Measurements from ENCODE around the gene FMO2. TPM values are rescaled to one million over a fixed set of nuclear protein-coding genes. Genes with fewer than 3 reads are reported as not detected.

The FMO2 gene
- total and polyA plus RNA-seq, 4 donors: 157 to 232 (median 198) TPM

- ATAC-seq (ENCODE audit: low FRiP score) (no peak), DNase-seq (no peak)
- Histone ChIP-seq H3K4me3 (ENCODE audit: low read length in 2 of 2) (no peak overlapping the region), H3K27ac (ENCODE audit: low read depth in 1 of 2, low read length in 2 of 2) (peak overlapping the region in 1 of 2 donors; percentile 45), H3K4me1 (ENCODE audit: control insufficient read depth in 1 of 2, insufficient read depth in 2 of 2, low read length in 2 of 2) (no peaks in the 10 kb centered on the region), H3K27me3 (ENCODE audit: control insufficient read depth in 1 of 2, insufficient read depth in 2 of 2, low read length in 1 of 2) (no peaks in the 10 kb centered on the region), H3K36me3 (ENCODE audit: control insufficient read depth in 1 of 2, insufficient read depth in 2 of 2, low read length in 1 of 2) (peaks cover 3 to 18% of the 10 kb centered on the region in 2 donors), H3K9me3 (ENCODE audit: control insufficient read depth, low read length) (no peaks in the 10 kb centered on the region)
- intact Hi-C loops (cut with DNase I): no loop called here
- WGBS, 2 donors: 72 to 79% methylated on average over 3 of the region's 3 CpGs
Observed at GRCh38 chr1:171206204-171206977, 21.3 kb downstream of the FMO2 start.

DNA sequence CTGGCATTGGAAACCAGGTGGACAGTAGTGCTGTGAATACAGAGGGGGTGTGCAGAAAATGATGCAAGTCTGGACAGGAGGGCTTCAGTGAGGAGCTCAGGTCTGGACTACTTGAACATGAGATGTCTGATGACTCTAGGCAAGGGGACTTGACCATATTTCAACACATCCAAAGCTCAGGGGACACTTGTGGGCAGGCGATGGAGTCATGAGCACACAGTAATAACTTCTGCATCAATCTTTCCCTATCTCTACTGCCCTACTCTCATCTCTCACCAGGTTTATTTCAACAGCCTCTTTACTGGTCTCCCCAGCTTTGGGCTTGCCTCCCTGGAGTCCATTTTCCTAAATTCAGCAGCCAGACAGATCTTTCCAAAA is 21.9 kb downstream of the FMO2 start:
- ATAC-seq (ENCODE audit: low FRiP score) (peak; percentile 79), DNase-seq (peak in 1 of 2 donors; percentile 49)
- WGBS, 2 donors: 93 to 97% methylated on average over 1 of the region's 1 CpG
- Histone ChIP-seq H3K36me3 (ENCODE audit: control insufficient read depth in 1 of 2, insufficient read depth in 2 of 2, low read length in 1 of 2) (peaks cover 3 to 13% of the 10 kb centered on the region in 2 donors), H3K4me1 (ENCODE audit: control insufficient read depth in 1 of 2, insufficient read depth in 2 of 2, low read length in 2 of 2) (peaks cover 0 to under 1% of the 10 kb centered on the region in 2 donors), H3K9me3 (ENCODE audit: control insufficient read depth, low read length) (no peaks in the 10 kb centered on the region), H3K27me3 (ENCODE audit: control insufficient read depth in 1 of 2, insufficient read depth in 2 of 2, low read length in 1 of 2) (no peaks in the 10 kb centered on the region), H3K4me3 (ENCODE audit: low read length in 2 of 2) (no peak overlapping the region), H3K27ac (ENCODE audit: low read depth in 1 of 2, low read length in 2 of 2) (peak overlapping the region in 1 of 2 donors; percentile 45)
- intact Hi-C loops (cut with DNase I): no loop called here

GRCh38 chr1:171207377-171207776 is 22.3 kb downstream of the FMO2 start:
- Histone ChIP-seq H3K4me3 (ENCODE audit: low read length in 2 of 2) (no peak overlapping the region), H3K4me1 (ENCODE audit: control insufficient read depth in 1 of 2, insufficient read depth in 2 of 2, low read length in 2 of 2) (peaks cover 0 to 2% of the 10 kb centered on the region in 2 donors), H3K36me3 (ENCODE audit: control insufficient read depth in 1 of 2, insufficient read depth in 2 of 2, low read length in 1 of 2) (peaks cover 2 to 13% of the 10 kb centered on the region in 2 donors), H3K27me3 (ENCODE audit: control insufficient read depth in 1 of 2, insufficient read depth in 2 of 2, low read length in 1 of 2) (no peaks in the 10 kb centered on the region), H3K9me3 (ENCODE audit: control insufficient read depth, low read length) (no peaks in the 10 kb centered on the region), H3K27ac (ENCODE audit: low read depth in 1 of 2, low read length in 2 of 2) (peak overlapping the region in 1 of 2 donors; percentile 37)
- WGBS, 2 donors: 93 to 97% methylated on average over 2 of the region's 2 CpGs
- intact Hi-C loops (cut with DNase I): no loop called here
- DNase-seq (no peak), ATAC-seq (ENCODE audit: low FRiP score) (peak; percentile 37)

GRCh38 chr1:171210355-171210754 is 25.3 kb downstream of the FMO2 start:
- Histone ChIP-seq H3K4me1 (ENCODE audit: control insufficient read depth in 1 of 2, insufficient read depth in 2 of 2, low read length in 2 of 2) (peaks cover 0 to 2% of the 10 kb centered on the region in 2 donors), H3K9me3 (ENCODE audit: control insufficient read depth, low read length) (no peaks in the 10 kb centered on the region), H3K27ac (ENCODE audit: low read depth in 1 of 2, low read length in 2 of 2) (peak overlapping the region in 1 of 2 donors; percentile 19), H3K27me3 (ENCODE audit: control insufficient read depth in 1 of 2, insufficient read depth in 2 of 2, low read length in 1 of 2) (no peaks in the 10 kb centered on the region), H3K4me3 (ENCODE audit: low read length in 2 of 2) (no peak overlapping the region), H3K36me3 (ENCODE audit: control insufficient read depth in 1 of 2, insufficient read depth in 2 of 2, low read length in 1 of 2) (peaks cover 0 to 9% of the 10 kb centered on the region in 2 donors)
- no peak for DNase-seq
- peak; percentile 69 for ATAC-seq (ENCODE audit: low FRiP score)
- intact Hi-C loops (cut with DNase I): no loop called here
- 17 to 25% methylated on average over 1 of the region's 1 CpG for WGBS, 2 donors

DNA sequence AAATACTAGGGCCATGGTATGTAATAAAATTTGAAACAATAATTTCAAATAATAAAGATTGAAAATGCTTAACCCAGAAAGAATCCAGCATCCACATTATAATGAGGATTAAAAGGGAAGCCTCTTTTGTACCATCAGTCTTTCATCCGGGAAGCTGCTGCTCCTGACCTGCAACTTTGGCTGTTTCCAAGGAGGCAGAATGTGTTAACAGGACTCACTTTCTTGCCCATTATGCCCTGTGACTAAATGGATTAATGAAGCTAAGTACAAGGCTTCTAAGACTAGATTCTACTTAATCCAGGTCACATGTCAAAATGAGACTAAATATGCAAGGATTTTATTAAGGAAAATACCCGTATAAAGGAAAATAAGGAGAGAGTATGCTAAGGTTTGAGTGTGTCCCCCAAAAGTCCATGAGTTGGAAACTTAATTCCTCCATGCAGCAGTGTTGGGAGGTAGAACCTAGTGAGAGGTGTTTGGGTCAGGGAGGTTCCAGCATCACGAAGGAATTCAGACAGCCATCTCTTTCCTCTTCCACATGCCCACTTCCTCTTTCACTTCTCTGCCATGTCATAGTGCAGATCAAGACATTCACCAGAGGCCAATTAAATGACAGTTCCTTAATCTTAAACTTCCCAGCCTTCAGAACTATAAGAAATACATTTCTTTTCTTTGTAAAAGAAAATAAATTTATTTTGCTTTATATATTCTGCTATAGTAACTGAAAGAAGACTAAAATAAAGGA is 27.7 kb downstream of the FMO2 start:
- 72 to 82% methylated on average over 3 of the region's 3 CpGs for WGBS, 2 donors
- peak overlapping the region in 1 of 2 donors; percentile 57 for H3K27ac ChIP-seq (ENCODE audit: low read depth in 1 of 2, low read length in 2 of 2)
- H3K4me3 ChIP-seq (ENCODE audit: low read length in 2 of 2): no peak overlapping the region
- intact Hi-C loops (cut with DNase I): no loop called here
- H3K36me3 ChIP-seq (ENCODE audit: control insufficient read depth in 1 of 2, insufficient read depth in 2 of 2, low read length in 1 of 2): peaks cover 0 to 2% of the 10 kb centered on the region in 2 donors
- ATAC-seq (ENCODE audit: low FRiP score): no peak
- H3K27me3 ChIP-seq (ENCODE audit: control insufficient read depth in 1 of 2, insufficient read depth in 2 of 2, low read length in 1 of 2): no peaks in the 10 kb centered on the region
- DNase-seq: no peak
- peaks cover 0 to 2% of the 10 kb centered on the region in 2 donors for H3K4me1 ChIP-seq (ENCODE audit: control insufficient read depth in 1 of 2, insufficient read depth in 2 of 2, low read length in 2 of 2)
- no peaks in the 10 kb centered on the region for H3K9me3 ChIP-seq (ENCODE audit: control insufficient read depth, low read length)

DNA sequence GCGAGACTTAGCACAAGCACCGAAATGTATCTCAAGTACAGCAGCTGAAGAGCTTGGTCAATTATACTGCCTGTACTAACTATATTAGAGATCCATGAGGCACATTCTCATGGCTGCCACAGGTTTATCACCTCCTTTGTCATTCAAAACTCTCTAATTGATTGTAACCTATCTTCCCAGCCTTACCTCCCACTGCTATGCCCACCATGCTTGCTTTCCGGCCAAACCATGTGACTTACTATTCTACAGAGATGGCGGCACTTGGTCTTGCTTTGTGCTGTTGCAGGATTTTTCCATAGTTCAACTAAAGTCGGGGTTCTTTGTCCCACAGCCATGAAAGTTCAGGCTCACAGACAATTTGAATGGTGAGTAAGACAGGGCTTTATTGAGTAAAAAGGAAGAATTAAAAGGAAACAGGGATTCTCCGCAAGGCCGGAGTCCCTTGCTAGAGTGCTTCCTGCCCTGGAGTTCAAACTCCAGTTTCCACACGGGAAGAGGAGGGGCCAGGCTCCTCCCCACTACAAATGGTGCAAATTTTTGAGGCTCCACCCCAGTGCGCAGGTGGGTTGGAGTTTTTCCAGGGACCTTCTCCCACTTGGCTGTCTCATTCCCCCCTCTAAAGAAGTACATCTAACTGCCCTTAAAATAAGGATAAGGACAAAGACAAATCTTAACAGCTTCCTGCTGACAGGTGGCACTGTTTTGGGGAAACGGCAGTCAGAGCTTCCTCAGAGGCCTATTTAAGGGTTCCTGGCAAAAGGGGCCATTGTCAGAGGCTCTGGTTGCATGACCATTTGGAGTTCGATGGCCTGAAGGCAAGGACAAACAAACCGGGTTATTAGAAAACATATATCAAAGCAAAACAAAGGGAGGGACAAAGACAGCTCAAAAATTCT is 28.7 kb downstream of the FMO2 start:
- DNase-seq (no peak), ATAC-seq (ENCODE audit: low FRiP score) (no peak)
- Histone ChIP-seq H3K27ac (ENCODE audit: low read depth in 1 of 2, low read length in 2 of 2) (peak overlapping the region in 1 of 2 donors; percentile 32), H3K36me3 (ENCODE audit: control insufficient read depth in 1 of 2, insufficient read depth in 2 of 2, low read length in 1 of 2) (peaks cover 0 to under 1% of the 10 kb centered on the region in 2 donors), H3K27me3 (ENCODE audit: control insufficient read depth in 1 of 2, insufficient read depth in 2 of 2, low read length in 1 of 2) (no peaks in the 10 kb centered on the region), H3K4me3 (ENCODE audit: low read length in 2 of 2) (no peak overlapping the region), H3K4me1 (ENCODE audit: control insufficient read depth in 1 of 2, insufficient read depth in 2 of 2, low read length in 2 of 2) (peaks cover 0 to 2% of the 10 kb centered on the region in 2 donors), H3K9me3 (ENCODE audit: control insufficient read depth, low read length) (no peaks in the 10 kb centered on the region)
- intact Hi-C loops (cut with DNase I): no loop called here
- 77 to 81% methylated on average over 12 of the region's 12 CpGs for WGBS, 2 donors

DNA sequence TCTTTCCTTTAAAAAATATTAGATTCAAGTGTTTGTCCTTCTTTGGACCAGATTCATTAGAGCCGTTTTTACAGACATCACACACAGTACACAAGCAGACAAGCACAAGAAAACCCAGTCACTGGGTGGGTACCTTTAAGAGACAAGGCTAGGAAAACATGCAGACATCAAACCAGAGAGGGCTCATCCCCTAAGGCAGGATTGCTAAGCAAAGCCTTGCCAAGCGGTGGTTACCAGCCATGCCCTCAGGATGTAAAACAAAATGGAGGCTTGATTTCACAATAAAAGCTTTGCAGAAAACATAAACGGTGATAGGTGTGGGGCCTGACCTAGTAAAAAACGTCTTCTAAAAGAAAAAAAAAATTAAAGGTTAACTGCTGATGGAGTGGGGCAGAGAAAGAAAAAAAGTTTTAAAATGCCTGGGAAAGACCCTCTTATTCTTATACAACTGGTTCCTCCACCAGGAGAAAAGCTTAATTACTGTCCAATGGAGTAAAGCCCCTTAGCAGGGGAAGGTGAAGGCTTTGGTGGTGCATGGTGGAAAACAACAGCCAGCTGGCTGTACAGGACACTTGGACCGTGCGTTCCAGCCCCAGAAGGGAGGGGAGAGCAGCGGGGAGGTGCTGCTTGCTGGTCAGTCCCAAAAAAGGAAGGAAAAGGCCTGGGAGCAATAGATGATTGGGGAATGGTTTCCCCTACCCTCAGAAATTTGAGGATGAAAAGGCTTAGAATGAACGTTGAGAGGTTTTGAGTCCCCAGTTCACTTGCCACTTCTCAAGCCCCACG is 32.8 kb downstream of the FMO2 start:
- WGBS, 2 donors: 42 to 44% methylated on average over 9 of the region's 9 CpGs
- ATAC-seq (ENCODE audit: low FRiP score) (no peak), DNase-seq (no peak)
- peaks cover 5 to 6% of the 10 kb centered on the region in 2 donors for H3K4me1 ChIP-seq (ENCODE audit: control insufficient read depth in 1 of 2, insufficient read depth in 2 of 2, low read length in 2 of 2)
- H3K36me3 ChIP-seq (ENCODE audit: control insufficient read depth in 1 of 2, insufficient read depth in 2 of 2, low read length in 1 of 2): no peaks in the 10 kb centered on the region
- H3K9me3 ChIP-seq (ENCODE audit: control insufficient read depth, low read length): no peaks in the 10 kb centered on the region
- H3K4me3 ChIP-seq (ENCODE audit: low read length in 2 of 2): no peak overlapping the region
- peak overlapping the region; percentile 77 to 95 for H3K27ac ChIP-seq (ENCODE audit: low read depth in 1 of 2, low read length in 2 of 2)
- no peaks in the 10 kb centered on the region for H3K27me3 ChIP-seq (ENCODE audit: control insufficient read depth in 1 of 2, insufficient read depth in 2 of 2, low read length in 1 of 2)
- intact Hi-C loops (cut with DNase I): loop anchor here (5.0 kb wide), 1 partner anchor 76 kb away; no protein-coding TSS in a partner anchor

Measured in aorta (tissue), 5 donors.